GM12865 (cell line): ENCODE data around the gene FSTL5.

Experiments
- DNase-seq: peaks from one replicate; pipeline ENCODE4 v3.0.0; 2010; ENCODE audit warnings: low read depth
- H3K4me3 ChIP-seq: 2 replicates; pipeline ENCODE4 v1.5.1; 2011; ENCODE audit warnings: mild to moderate bottlenecking, low read depth, low read length, control low read depth
- CTCF ChIP-seq: IDR thresholded peaks from 2 replicates; pipeline ENCODE4 v1.5.1; 2011; ENCODE audit warnings: low read length, control low read depth, low read depth, inconsistent platforms; ENCODE audit not compliant: insufficient read depth; ENCODE audit errors: missing control alignments

Gene FSTL5

GRCh38 chr4:162011089-162011488, 152.7 kb downstream of the FSTL5 start:
- no peak for TF ChIP-seq CTCF
- no peak for DNase-seq
- no peak overlapping the region for H3K4me3 ChIP-seq

GRCh38 chr4:162010362-162010761, 153.4 kb downstream of the FSTL5 start:
- no peak for DNase-seq
- TF ChIP-seq CTCF, result no peak
- H3K4me3 ChIP-seq, result no peak overlapping the region

- no peak for TF ChIP-seq CTCF
- H3K4me3 ChIP-seq, result no peak overlapping the region
- no peak for DNase-seq
These were observed 171.5 kb downstream of the FSTL5 start for GRCh38 chr4:161992317-161992716.

- no peak for DNase-seq
- no peak overlapping the region for H3K4me3 ChIP-seq
- TF ChIP-seq CTCF, result no peak
These were observed 172.0 kb downstream of the FSTL5 start for GRCh38 chr4:161991811-161992210.

- no peak for DNase-seq
- H3K4me3 ChIP-seq, result no peak overlapping the region
- no peak for TF ChIP-seq CTCF
These were observed 173.1 kb downstream of the FSTL5 start for GRCh38 chr4:161990721-161991120.

GRCh38 chr4:161988946-161989345, 174.9 kb downstream of the FSTL5 start:
- TF ChIP-seq CTCF, result no peak

GRCh38 chr4:161987611-161988010, 176.2 kb downstream of the FSTL5 start:
- H3K4me3 ChIP-seq, result no peak overlapping the region
- DNase-seq, result no peak
- no peak for TF ChIP-seq CTCF

More at GRCh38 chr4:161988946-161989345, 174.9 kb downstream of the FSTL5 start:
- DNase-seq, result no peak
- H3K4me3 ChIP-seq, result no peak overlapping the region
